Right forelimb (tissue), 1 donor: ENCODE data around the gene SIK2.
A peak's percentile ranks its signal among the peaks of the same experiment; 100 is the strongest.

Experiments
- DNase-seq: peaks from one replicate; pipeline ENCODE4 v3.0.0-alpha.2; 2018

The SIK2 gene

DNA sequence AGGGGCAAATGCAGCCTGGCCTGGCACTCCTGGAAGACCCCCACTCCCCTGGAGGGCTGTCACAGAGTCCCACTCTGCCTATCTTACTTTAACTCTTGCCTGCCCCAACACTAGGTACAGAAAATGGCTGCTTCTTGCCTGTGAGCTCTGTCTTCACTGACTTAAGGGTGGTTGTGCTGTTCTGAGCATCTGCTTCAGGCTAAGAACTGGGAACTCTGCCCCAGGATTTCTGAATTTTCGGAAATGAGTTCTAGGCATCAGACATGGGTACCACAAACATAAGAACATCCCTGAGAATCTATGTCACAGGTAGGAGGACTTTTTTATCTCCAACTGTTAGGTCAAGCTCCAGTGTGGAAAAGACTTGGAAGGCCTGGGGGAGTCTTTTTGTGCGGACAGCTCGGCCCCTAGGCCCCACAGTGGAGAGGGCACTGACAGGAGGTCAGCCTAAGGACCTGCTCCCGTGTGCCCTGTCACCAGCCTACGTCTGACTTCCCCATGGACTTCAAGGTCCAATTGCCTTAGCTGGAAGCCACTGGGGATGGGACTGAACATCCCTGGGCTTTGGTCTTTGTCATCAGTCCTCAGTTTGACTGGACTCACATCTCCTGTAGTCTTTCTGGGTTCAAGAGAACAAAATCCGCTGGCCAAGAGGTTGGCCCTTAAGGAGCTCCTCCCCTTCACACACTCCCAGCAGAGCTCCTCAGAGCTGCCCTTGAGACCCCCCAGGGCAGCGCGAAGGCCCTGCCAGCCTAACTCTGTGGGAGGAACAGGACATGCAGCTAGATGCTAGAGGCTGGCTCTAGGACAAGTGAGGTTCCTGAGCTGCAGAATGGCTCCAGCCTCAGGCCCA is 132.1 kb downstream of the SIK2 start:
- peak; percentile 56 for DNase-seq

DNA sequence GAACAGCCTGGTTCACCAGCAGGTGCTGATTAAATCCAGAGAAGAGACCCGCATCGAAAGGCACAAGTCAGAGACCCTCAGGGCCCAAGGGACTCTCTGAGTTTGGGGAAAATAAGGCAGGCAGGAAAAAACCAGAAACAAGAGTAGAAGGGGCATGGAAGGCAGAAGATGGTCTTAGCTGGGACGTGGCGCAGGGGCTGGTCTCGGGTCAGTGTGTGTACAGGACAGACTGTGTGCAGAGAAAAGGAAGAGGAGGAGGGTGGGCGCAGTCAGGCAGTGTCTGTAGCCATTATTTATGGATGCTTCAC is 132.7 kb downstream of the SIK2 start:
- no peak for DNase-seq

DNA sequence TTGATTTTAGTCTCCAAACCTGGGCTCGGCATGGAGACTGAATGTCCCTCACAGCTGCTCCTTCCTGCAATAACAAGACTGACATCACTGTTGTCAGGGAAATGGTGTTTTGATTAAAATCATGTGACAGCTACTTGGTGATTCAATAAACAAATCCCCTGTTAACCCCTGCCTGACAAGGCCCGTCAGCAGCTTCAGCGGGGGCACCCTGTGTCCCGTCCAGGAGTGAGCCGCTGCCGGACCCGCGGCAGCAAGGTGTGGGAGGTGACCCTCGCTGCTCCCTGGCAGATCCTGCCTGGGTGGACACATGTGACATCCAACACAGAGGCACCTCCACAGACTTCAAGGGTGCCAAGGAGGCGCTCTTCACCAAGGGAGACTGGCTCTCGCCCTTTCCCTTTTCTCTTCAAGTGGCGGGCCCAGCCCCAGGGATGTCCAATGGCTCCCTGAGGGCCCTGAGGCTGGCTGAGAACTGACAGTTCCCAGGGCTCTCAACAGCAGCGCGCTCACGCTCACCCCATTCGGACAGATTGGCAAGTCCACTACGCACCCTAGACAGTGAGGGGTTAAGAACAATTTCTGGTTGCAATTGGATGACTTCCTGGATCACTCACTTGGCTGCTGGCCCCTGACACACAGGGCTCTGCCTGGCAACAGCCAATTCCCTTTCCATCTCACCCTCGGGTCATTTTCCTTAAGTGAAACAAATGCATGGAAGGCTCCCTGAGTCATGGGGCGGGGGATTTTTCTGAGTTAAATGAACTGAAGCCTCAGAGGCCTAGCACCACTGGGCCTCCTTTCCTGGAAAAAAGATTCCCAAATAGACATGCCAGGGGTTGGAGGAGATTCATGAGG is 133.2 kb downstream of the SIK2 start:
- peak; percentile 88 for DNase-seq

DNA sequence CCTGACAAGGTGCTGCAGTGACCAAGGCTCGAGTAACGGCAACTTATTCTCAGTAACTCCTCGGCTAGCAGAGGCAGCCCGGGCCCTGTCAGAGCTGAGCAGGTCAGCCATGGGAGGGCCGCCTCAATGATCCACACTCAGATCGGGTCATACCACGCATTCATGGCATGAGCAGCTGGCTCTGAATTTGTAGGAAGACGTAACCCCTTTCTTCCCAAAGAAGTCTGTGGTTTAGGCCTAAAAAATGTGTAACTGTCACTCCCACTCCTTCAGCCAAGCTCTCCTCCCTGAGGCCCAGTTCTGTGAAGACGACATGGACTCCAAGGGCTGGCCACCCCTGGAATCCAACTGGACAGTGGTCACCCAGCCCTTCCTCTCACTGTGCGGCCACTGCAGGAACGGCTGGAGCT is 133.9 kb downstream of the SIK2 start:
- peak; percentile 70 for DNase-seq

DNA sequence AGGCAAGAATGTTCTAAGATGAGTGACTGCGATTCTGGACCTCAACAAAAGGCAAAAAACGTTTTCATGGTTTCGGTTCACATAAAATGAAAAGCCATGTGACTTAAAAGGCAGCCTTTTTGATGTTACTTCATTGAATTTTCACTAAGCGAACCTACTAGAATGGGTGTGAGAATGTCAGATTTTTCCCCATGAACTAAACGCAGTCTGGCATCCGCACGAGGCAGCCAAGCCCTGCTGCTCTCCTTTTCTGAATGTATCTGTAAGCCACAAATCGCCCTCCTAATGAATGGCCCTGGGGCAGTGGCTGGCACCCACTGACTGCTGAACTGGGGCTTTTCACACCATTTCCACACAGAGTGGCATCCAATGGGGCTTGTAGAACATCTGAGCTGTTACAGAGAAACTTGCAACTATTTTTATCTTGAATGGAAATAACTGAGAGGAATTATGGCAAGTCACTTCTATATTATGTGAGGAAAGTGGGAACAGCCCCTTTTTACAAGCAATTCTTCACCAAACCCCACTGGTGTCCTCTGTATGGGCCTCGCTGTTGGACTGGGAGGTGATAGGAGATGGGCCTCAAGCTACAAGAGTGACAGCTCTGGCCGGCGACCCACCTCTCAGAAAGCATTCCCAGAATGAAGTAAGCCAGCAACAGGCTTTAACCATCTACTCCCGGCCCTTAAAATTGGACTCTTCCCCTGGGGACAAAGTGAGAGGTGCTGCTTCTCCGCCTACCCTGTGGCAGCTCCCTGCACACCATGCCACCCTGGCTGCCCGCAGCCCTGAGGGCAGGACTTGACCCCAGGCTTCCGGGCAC is 134.6 kb downstream of the SIK2 start:
- DNase-seq: no peak

DNA sequence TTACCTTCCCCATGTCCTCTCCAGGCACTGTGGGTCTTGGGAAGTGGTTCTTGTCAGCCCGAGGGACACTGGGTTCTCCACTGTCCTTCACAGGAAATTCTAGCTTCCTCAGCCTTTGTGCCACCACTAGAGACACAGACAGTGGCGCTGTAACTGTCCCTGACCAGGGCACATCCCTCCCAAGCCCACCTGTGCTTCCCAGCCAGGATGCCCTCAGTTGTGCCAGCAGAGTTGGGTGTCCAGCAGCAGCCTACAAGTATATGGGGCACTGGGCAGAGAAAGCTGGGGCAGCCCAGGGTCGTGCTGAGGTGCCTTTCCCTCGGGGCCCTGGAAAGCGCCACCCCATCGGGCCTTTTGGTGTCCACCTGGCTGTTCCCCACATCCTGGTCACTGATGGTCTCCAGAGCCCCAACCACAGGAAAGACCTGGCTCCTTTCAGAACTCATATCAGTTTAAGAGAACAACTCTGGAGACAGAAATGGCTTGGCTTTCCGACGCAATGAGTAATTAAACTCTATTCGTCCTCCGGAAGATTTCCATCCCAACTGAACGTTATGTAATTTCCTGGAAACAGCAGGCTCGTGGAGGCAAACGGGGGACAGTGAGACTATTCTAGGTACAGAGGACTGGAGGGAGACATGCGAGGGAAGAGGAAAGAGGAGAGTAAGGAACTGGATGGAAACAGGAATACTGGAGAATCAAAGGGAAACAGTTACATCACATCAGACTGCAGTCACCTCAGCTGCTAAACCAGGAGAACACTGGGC is 135.4 kb downstream of the SIK2 start:
- DNase-seq: no peak

DNA sequence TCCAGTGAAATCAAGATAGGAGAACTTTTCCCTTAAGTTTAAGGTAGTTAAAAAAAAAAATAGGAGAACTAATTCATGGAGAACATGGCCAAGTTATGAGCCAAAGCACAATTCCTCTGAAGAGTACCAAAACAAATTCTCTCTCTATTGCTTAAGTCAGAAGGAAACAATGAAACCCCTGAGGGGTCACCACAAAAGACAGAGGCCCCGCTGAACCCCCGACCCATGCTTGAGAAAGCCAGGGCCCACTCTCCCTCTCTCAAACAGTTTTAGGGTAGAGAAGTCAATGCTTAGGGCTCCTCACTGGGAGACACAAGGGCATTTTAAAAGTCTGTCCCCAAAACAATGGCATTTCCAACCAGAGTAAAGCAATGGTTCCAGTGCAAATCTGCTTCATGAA is 137.1 kb downstream of the SIK2 start:
- no peak for DNase-seq

DNA sequence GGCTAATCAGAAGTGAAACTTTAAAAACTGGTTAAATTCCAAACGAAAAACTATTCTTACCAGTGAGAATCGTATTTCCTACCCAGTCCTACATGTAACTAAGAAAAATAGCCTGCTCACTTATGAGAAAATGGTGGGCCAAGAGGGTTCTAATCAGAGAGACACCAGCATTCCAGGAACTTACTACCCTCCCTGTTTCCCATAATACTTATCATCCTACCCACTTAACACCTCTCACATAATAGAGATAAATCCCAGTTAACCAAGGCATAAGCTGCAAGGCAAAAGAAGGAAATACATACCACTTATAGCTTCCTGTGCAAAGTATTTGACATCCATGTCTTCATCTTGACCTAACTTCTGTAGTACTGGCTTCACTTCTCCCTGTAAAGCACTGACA is 139.5 kb downstream of the SIK2 start:
- DNase-seq: no peak

DNA sequence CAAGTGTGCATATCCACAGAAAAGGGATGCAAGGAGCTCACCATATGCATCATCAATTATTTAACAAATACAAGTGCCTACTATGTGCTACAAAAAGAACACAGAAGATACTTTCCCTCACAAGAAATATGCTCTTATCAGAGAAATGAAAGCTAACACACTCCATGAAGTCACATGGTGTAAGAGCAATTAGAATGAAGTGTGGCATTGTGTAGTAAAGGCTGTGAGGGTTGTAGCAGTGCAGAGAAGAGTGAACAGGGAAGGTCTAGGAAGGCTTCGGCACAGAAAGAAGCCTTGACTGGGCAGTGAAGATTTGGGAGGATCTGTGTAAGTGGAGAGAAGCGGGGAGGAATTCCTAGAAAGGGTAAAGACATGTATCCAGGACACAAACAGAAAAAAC is 141.5 kb downstream of the SIK2 start:
- DNase-seq: no peak

DNA sequence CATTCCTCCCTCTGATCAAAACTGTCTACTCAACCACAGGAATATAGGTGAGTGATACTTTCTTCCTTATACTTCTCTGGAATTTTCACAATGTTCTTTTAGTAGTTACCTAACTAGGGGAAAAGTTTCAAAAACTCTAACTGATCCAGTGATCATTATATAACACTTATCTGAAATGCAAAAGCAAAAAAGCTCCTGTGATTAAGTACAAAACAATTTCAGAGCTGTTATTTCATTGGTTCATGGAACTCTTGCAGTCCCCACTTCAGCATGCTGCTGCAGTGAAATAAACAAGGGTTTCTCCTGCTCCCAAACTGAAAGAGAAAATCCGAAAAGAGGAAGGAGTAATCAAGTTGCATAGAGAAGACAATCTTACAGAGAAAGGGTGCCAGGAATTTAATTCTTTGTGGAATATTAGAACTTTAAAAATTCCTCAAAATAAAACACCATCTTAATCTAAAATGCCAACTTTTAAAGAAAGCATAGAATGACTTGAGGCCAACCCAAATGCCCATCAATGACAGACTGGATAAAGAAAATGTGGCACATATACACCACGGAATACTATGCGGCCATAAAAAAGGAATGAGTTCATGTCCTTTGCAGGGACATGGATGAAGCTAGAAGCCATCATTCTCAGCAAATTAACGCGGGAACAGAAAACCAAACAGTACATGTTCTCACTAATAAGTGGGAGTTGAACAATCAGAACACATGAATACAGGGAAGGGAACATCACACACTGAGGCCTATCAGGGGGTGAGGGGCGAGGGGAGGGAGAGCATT is 143.7 kb downstream of the SIK2 start:
- no peak for DNase-seq

DNA sequence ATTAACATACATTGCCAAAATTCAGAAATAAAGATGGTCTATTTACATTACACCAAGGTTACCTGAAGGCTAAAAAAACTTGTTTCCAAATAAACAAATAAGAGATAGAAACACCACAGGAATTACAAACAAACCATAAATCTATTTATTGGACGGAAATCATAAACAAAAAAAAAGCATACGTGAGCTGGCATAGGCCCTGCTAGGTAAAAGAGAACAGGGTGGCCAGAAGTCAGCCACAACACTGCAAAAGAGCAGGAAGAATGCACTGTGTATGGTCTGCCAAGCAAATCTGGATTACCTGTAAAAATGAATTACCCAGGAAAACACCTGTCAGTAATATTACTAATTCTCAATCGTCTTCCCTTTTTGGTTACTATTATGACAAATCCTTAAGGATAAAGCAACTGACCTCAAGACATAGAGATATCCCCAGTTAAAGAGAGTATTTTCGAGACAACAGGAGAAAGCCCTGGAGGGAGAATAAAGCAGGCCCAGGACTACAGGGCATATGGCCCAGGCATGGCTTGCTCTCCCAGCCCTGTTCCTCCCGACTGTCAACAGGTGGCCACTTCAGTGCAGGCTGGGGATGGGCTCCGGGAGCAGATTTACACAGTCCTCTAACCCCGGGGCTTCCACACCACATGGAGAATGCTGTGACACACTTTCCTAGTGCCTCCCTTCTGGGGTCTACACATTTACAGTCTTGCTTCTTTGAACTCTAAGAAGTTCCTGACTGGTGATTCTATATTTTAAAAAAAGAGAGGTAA is 146.0 kb downstream of the SIK2 start:
- DNase-seq: no peak

DNA sequence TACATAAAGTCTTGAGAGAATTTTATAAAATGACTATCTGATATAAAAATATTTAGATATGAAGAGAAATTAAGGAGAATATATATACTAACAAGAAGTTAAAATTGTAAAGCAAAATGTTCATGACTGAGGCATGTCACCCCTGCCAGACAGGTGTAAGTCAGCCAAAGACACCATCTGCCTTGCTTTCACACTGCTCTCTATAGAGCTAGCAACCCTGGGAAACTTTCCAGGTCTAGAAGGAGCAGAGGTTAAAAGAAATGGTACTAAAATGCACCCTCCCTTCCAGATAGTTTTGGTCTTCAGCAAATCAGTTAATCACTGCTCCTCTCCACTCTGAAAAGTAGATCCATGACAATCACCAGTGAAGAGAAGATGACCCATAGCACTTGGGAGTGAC is 147.4 kb downstream of the SIK2 start:
- DNase-seq: no peak

DNA sequence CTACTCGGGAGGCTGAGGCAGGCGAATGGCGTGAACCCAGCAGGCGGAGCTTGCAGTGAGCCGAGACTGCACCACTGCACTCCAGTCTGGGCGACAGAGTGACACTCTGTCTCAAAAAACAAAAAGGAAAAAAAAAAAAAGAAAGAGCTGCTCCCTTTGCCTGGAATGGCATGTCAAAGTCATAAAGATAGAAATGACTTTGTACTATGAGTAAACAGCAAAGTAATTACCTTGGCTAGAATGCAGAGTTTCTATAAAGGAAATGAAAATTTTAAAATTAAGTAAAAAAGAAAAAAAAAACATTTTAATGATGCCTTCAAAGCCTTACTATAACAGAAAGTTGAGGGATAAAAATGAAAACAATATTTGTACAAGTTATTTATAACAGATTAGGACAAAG is 153.8 kb downstream of the SIK2 start:
- DNase-seq: no peak

DNA sequence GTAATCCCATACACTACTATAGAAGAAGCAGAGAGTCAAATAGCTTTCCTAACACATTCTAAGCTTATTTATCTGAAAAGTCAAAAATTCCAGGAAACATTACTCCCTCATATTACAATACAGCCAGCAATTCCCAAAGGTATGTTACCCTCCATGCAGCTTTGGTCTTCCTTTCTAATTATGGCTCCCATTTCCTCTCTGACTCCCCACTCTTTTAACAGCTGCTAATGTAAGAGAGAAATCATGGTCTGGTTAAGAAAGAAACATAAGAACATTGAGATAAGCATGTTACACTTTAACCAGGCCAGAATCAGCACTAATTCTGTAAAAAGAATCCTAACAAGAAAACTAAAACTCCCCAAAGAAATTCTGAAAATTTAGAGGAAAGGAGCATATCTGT is 157.1 kb downstream of the SIK2 start:
- DNase-seq: no peak

DNA sequence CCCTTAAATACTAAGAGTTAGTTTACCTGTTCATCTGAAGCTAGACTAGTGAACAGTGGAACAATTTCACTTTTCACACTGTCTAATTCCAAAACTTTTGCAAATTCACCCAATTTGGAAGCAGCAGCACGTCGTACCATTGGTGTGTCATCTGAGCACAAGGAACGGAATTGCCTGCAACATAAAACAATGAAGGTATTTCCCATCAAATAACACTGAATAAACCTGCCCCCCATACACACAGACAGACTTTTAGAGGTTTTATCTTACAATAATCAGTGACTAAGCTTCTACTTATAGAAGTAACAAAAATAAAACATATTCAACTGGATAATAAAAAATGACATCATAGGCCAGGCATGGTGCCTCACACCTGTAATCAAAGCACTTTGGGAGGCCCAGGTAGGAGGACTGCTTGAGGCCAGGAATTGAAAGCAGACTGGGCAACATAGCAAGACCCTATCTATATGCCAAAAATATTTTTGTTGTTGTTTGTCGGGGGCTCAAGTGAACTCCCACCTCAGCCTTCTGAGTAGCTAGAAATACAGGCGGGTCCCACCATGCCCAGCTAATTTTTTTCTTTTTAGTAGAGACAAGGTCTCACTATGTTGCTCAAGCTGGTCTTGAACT is 157.6 kb downstream of the SIK2 start:
- no peak for DNase-seq

DNA sequence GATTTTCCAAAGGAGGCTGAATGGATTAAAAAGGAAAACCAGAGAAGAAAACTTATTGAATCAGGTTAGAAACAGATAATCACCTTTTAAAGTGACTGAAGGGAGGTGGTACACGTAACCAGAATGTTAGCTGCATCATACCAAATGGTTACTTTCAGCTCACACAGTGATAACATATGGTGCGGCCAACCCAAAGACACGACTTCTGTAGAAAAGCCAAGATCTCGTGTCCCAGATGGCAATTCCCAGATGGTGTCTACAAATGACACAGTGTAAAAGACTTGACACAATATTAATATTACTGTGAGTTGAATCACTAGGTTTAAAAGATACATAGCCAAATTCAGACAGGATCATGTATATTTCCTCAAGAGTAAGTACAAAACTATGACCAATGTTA is 158.8 kb downstream of the SIK2 start:
- DNase-seq: no peak

DNA sequence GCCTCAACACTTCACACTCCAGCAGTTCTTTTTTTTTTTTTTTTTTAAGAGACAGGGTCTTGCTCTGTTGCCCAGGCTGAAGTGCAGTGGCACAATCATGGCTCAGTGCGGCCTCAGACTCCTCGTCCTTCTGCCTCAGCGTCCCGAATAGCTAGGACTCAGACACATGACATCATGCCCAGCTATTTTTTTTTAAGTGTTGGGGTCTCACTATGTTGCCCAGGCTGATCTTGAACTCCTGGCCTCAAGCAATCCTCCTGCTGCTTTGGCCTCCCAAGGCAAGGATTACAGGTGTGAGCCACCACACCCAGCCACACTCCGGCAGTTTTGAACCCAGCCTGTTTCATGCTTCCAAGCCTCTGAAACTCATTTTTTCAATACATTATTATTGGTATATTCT is 160.3 kb downstream of the SIK2 start:
- no peak for DNase-seq

DNA sequence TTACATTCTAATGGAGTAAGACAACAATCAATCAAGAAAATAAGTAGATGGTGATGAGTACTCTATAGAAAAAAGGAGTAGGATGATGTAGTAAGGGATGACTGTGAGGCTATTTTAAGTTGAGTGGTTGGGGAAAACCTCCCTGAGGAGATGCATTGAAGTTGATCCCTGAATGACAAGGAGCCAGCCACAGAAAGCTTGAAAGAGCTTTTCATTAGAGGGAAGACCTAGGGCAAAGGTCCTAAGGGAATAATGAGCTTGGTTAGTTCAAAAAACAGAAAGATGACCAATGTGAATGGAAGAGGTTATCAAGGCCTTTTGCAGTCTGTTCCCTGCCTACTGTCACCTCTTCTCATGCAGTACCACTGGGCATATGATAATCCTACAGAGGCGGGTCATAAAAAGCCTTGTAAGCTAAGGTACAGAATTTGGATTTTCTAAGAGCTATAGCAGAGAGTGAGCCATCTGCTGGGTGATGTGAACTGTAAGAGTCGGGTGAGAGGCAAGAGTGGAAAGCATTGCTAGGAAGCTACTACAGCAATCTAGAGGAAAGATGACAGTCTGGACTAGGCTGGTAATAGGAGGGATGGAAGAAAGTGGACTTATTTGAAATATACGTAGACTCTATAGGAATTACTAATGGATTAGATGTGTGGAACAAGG is 160.9 kb downstream of the SIK2 start:
- no peak for DNase-seq

DNA sequence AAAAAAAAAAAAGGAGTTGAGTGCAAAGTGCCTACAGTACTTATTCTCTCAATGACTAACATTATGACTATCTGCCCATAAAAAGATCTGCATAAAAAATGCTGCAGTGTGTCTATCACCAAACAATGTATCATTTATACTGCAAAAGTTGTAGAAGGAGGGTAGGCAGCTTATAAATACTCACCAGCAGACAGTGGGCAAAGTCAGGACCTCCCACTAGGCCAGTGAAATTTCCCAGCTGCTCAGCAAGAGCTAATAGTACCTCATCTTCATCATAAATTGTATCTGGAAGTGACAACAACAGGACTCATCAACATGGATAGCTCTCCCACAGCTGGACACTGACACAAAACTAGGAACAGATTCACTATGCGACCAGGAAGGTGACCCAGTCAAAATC is 162.4 kb downstream of the SIK2 start:
- no peak for DNase-seq
